NCI-H2227 (cell line): ENCODE data around the gene UVRAG.

Source experiments
- DNase-seq: peaks from one replicate; lab custom pipeline; 2025; ENCODE audit not compliant: unreplicated experiment; lab: John Stamatoyannopoulos, UW

UVRAG gene

GRCh38 chr11:75783416-75784084 lies 31.5 kb upstream of the UVRAG start:
- no peak for DNase-seq

- no peak for DNase-seq
Observed at GRCh38 chr11:75784085-75784478, 30.9 kb upstream of the UVRAG start.

GRCh38 chr11:75784506-75784905 lies 30.5 kb upstream of the UVRAG start:
- no peak for DNase-seq

- DNase-seq = no peak
Observed at GRCh38 chr11:75785187-75785586, 29.8 kb upstream of the UVRAG start.

GRCh38 chr11:75786101-75786736 lies 28.8 kb upstream of the UVRAG start:
- DNase-seq = no peak

GRCh38 chr11:75789521-75789920 lies 25.5 kb upstream of the UVRAG start:
- DNase-seq = no peak

GRCh38 chr11:75790986-75791385 lies 24.0 kb upstream of the UVRAG start:
- DNase-seq = no peak

- DNase-seq = no peak
Observed at GRCh38 chr11:75792127-75792731, 22.8 kb upstream of the UVRAG start.

GRCh38 chr11:75792997-75793800 lies 21.8 kb upstream of the UVRAG start:
- no peak for DNase-seq

- no peak for DNase-seq
Observed at GRCh38 chr11:75793966-75794365, 21.0 kb upstream of the UVRAG start.

GRCh38 chr11:75795276-75796090 lies 19.5 kb upstream of the UVRAG start:
- DNase-seq = no peak

- DNase-seq = no peak
Observed at GRCh38 chr11:75796091-75796435, 18.9 kb upstream of the UVRAG start.

GRCh38 chr11:75797116-75797515 lies 17.9 kb upstream of the UVRAG start:
- no peak for DNase-seq

- no peak for DNase-seq
Observed at GRCh38 chr11:75797792-75798191, 17.2 kb upstream of the UVRAG start.

- DNase-seq = no peak
Observed at GRCh38 chr11:75800136-75800675, 14.8 kb upstream of the UVRAG start.

GRCh38 chr11:75800728-75801361 lies 14.2 kb upstream of the UVRAG start:
- DNase-seq = no peak

GRCh38 chr11:75801362-75802020 lies 13.5 kb upstream of the UVRAG start:
- DNase-seq = no peak

- no peak for DNase-seq
Observed at GRCh38 chr11:75802021-75802912, 12.7 kb upstream of the UVRAG start.
